ENCODE measurements around the gene ANKRD63. TPM values are rescaled to one million over a fixed set of nuclear protein-coding genes. Genes with fewer than 3 reads are reported as not detected.

The ANKRD63 gene
- total RNA-seq, 2 donors from 2014 or later, result not detected

- H3K9me3 ChIP-seq, result no peaks in the 10 kb centered on the region
- DNase-seq (ENCODE audit: low spot score) (no peak), ATAC-seq (ENCODE audit: insufficient number of reproducible peaks, low FRiP score, low read depth) (no peak)
- H3K27ac ChIP-seq, result no peak overlapping the region
- no peak for TF ChIP-seq CTCF (IDR thresholded peaks at IDR 0.05)
- no peaks in the 10 kb centered on the region for H3K27me3 ChIP-seq (replicated peaks; ENCODE audit: insufficient read depth)
- H3K36me3 ChIP-seq, result no peaks in the 10 kb centered on the region
- H3K4me3 ChIP-seq, result no peak overlapping the region
- H3K4me1 ChIP-seq (ENCODE audit: control insufficient read depth in 1 of 2, low read depth in 2 of 2), result peaks cover 0 to 3% of the 10 kb centered on the region in 2 donors
Measured at GRCh38 chr15:40290545-40290917, 7.7 kb upstream of the ANKRD63 start.

- H3K27me3 ChIP-seq (replicated peaks; ENCODE audit: insufficient read depth), result no peaks in the 10 kb centered on the region
- TF ChIP-seq CTCF (IDR thresholded peaks at IDR 0.05), result no peak
- no peaks in the 10 kb centered on the region for H3K36me3 ChIP-seq
- H3K4me3 ChIP-seq, result no peak overlapping the region
- ATAC-seq (ENCODE audit: insufficient number of reproducible peaks, low FRiP score, low read depth) (no peak), DNase-seq (ENCODE audit: low spot score) (no peak)
- no peaks in the 10 kb centered on the region for H3K9me3 ChIP-seq
- H3K4me1 ChIP-seq (ENCODE audit: control insufficient read depth in 1 of 2, low read depth in 2 of 2), result peaks cover 0 to 3% of the 10 kb centered on the region in 2 donors
- no peak overlapping the region for H3K27ac ChIP-seq
Measured at GRCh38 chr15:40289140-40289775, 6.4 kb upstream of the ANKRD63 start.

GRCh38 chr15:40287968-40288367 is 5.1 kb upstream of the ANKRD63 start:
- DNase-seq (ENCODE audit: low spot score), result no peak
- Histone ChIP-seq H3K27ac (no peak overlapping the region), H3K27me3 (replicated peaks; ENCODE audit: insufficient read depth) (no peaks in the 10 kb centered on the region), H3K4me1 (ENCODE audit: control insufficient read depth in 1 of 2, low read depth in 2 of 2) (peaks cover 1 to 7% of the 10 kb centered on the region in 2 donors), H3K4me3 (no peak overlapping the region), H3K9me3 (no peaks in the 10 kb centered on the region), H3K36me3 (no peaks in the 10 kb centered on the region)
- no peak for TF ChIP-seq CTCF (IDR thresholded peaks at IDR 0.05)
- no peak for ATAC-seq (ENCODE audit: insufficient number of reproducible peaks, low FRiP score, low read depth)

GRCh38 chr15:40287505-40287904 is 4.6 kb upstream of the ANKRD63 start:
- Histone ChIP-seq H3K36me3 (no peaks in the 10 kb centered on the region), H3K4me1 (ENCODE audit: control insufficient read depth in 1 of 2, low read depth in 2 of 2) (peaks cover 3 to 12% of the 10 kb centered on the region in 2 donors), H3K9me3 (no peaks in the 10 kb centered on the region), H3K27ac (no peak overlapping the region), H3K27me3 (replicated peaks; ENCODE audit: insufficient read depth) (no peaks in the 10 kb centered on the region), H3K4me3 (no peak overlapping the region)
- ATAC-seq (ENCODE audit: insufficient number of reproducible peaks, low FRiP score, low read depth) (no peak), DNase-seq (ENCODE audit: low spot score) (no peak)
- no peak for TF ChIP-seq CTCF (IDR thresholded peaks at IDR 0.05)

- H3K27me3 ChIP-seq (replicated peaks; ENCODE audit: insufficient read depth), result no peaks in the 10 kb centered on the region
- ATAC-seq (ENCODE audit: insufficient number of reproducible peaks, low FRiP score, low read depth), result no peak
- no peak for TF ChIP-seq CTCF (IDR thresholded peaks at IDR 0.05)
- no peaks in the 10 kb centered on the region for H3K36me3 ChIP-seq
- H3K9me3 ChIP-seq, result no peaks in the 10 kb centered on the region
- DNase-seq (ENCODE audit: low spot score), result no peak
- H3K4me3 ChIP-seq, result no peak overlapping the region
- H3K4me1 ChIP-seq (ENCODE audit: control insufficient read depth in 1 of 2, low read depth in 2 of 2), result peaks cover 3 to 19% of the 10 kb centered on the region in 2 donors
- H3K27ac ChIP-seq, result no peak overlapping the region
Measured at GRCh38 chr15:40286794-40287193, 3.9 kb upstream of the ANKRD63 start.

Measured in thoracic aorta (tissue), 2 donors.